Brain microvascular endothelial cell (primary cell): ENCODE data around the gene ALK.

Experiments used
- DNase-seq: peaks from one replicate; pipeline ENCODE4 v3.0.0-alpha.2; 2020
- H3K27ac ChIP-seq: fragments of 250-450 bp; sonication (Bioruptor Pico); 2 replicates; pipeline ENCODE4 v1.5.1; 2020; ENCODE audit warnings: mild to moderate bottlenecking, moderate library complexity
- H3K27me3 ChIP-seq: fragments of 250-450 bp; sonication (Bioruptor Pico); replicated peaks from 2 replicates; pipeline ENCODE4 v1.5.1; 2020; ENCODE audit warnings: mild to moderate bottlenecking
- H3K36me3 ChIP-seq: fragments of 250-450 bp; sonication (Bioruptor Pico); replicated peaks from 2 replicates; pipeline ENCODE4 v1.5.1; 2020; ENCODE audit warnings: mild to moderate bottlenecking
- H3K4me3 ChIP-seq: 2 replicates; pipeline ENCODE4 v1.5.1; 2011; ENCODE audit warnings: low read depth, mild to moderate bottlenecking, control low read depth, low read length, moderate library complexity
- CTCF ChIP-seq: IDR thresholded peaks from 2 replicates; pipeline ENCODE4 v1.5.1; 2011; ENCODE audit warnings: low read depth, mild to moderate bottlenecking, moderate library complexity, low read length, control low read depth, inconsistent platforms; ENCODE audit errors: missing control alignments
- in situ Hi-C: cut with HindIII; loops from 2 replicates; pipeline ENCODE4 v1.10.0; 2017; ENCODE audit warnings: low sequenced_read_pairs, low pct_ligation_motif_present

The ALK gene

GRCh38 chr2:29219374-29219773 lies 702.0 kb downstream of the ALK start:
- Histone ChIP-seq H3K27me3 (peaks cover 3% of the 10 kb centered on the region), H3K36me3 (no peaks in the 10 kb centered on the region), H3K4me3 (no peak overlapping the region), H3K27ac (no peak overlapping the region)
- no peak for DNase-seq
- TF ChIP-seq CTCF, result no peak
- in situ Hi-C loops, result no loop called here

- Histone ChIP-seq H3K27me3 (peaks cover 3% of the 10 kb centered on the region), H3K36me3 (no peaks in the 10 kb centered on the region), H3K4me3 (no peak overlapping the region), H3K27ac (no peak overlapping the region)
- in situ Hi-C loops, result no loop called here
- no peak for TF ChIP-seq CTCF
- DNase-seq, result no peak
Measured at GRCh38 chr2:29218550-29219125, 702.7 kb downstream of the ALK start.

GRCh38 chr2:29218071-29218470 lies 703.3 kb downstream of the ALK start:
- no peak for DNase-seq
- Histone ChIP-seq H3K36me3 (no peaks in the 10 kb centered on the region), H3K27ac (no peak overlapping the region), H3K4me3 (no peak overlapping the region), H3K27me3 (peaks cover 3% of the 10 kb centered on the region)
- TF ChIP-seq CTCF, result no peak
- in situ Hi-C loops, result no loop called here

- in situ Hi-C loops, result no loop called here
- H3K27me3 ChIP-seq, result peaks cover 3% of the 10 kb centered on the region
- H3K4me3 ChIP-seq, result no peak overlapping the region
- H3K36me3 ChIP-seq, result no peaks in the 10 kb centered on the region
- no peak overlapping the region for H3K27ac ChIP-seq
- no peak for TF ChIP-seq CTCF
- no peak for DNase-seq
Measured at GRCh38 chr2:29216609-29216909, 704.8 kb downstream of the ALK start.

- Histone ChIP-seq H3K27ac (no peak overlapping the region), H3K27me3 (peaks cover 3% of the 10 kb centered on the region), H3K4me3 (no peak overlapping the region), H3K36me3 (no peaks in the 10 kb centered on the region)
- TF ChIP-seq CTCF, result no peak
- in situ Hi-C loops, result no loop called here
- no peak for DNase-seq
Measured at GRCh38 chr2:29215739-29216608, 705.4 kb downstream of the ALK start.
